NCI-H69 (cell line): ENCODE measurements around the gene CTTNBP2.

Experiments
- DNase-seq: peaks from one replicate; lab custom pipeline; 2025; lab: John Stamatoyannopoulos, UW

CTTNBP2 gene

DNA sequence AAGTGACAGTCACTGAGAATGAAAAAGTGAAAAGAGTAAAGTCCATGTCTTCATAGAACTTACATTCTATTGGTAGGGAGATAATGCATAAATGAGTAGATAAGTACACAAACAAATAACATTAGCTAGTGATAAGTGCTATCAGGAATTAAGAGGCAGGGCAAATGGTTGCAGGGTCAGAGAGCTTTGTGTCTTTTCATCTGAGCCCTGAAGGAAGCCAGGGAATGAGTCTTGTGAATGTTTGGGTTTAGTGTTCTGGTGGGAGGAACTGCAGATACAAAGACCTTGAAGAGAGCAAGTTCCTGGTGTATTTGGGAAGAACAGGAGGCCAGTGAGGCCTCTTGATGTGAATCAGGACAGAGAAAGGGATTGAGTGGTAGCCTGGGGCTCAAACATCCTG is 183.8 kb downstream of the CTTNBP2 start:
- DNase-seq = no peak

GRCh38 chr7:117688126-117688525 is 185.1 kb downstream of the CTTNBP2 start:
- no peak for DNase-seq

GRCh38 chr7:117686311-117686935 is 186.8 kb downstream of the CTTNBP2 start:
- no peak for DNase-seq

DNA sequence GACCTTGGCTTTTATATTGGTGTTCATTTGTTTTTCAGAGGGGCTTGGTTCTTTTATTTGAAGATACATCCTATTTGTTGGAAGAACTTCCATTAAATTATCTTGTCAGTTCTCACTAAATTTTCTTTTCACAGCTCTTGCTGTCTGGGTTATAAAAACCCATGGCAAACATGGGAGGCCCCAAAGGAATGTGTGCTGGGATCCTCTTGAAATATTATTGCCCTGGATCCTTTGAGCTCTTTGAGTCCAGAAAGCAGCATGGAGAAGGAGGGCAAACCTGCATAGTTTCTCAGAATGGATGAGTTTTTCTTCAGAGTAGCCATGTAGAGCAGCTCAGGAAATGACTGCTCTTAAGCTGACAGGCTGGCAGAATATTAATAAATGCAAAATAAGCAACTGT is 187.4 kb downstream of the CTTNBP2 start:
- DNase-seq = no peak

DNA sequence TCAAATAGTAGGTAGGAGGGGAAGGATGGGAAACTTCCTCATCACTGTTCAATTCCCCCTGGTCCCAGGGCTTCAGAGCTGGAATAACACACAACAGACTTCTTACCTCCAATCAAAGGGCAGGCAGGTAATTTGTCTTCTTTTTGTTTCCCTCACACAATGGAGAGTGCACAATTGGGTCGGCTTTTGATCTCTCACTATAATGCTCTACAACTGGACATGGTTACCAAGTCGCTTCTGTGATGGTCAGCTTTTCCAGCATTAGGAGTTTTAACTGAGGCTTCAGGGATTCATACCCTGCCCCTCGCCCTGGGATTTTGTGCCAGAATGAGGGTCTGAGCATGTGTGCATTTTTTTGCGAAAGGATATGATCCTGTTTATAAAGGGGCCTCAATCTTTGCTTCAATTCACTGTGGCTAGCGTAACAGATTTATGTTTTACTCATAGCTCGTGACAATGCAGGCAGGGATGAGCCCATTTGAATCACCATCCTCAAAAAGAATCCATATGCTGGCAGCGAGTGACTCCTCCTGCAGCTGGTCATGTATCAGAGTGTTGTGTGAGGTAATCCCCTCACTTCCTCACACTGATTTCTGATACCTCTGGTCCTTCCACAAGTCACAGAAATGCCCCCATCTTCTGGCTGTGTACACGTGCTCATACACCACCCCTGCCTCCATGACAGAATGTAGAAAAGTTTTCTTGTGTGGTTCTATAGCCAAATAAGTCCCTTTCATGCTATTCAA is 189.6 kb downstream of the CTTNBP2 start:
- DNase-seq = no peak

DNA sequence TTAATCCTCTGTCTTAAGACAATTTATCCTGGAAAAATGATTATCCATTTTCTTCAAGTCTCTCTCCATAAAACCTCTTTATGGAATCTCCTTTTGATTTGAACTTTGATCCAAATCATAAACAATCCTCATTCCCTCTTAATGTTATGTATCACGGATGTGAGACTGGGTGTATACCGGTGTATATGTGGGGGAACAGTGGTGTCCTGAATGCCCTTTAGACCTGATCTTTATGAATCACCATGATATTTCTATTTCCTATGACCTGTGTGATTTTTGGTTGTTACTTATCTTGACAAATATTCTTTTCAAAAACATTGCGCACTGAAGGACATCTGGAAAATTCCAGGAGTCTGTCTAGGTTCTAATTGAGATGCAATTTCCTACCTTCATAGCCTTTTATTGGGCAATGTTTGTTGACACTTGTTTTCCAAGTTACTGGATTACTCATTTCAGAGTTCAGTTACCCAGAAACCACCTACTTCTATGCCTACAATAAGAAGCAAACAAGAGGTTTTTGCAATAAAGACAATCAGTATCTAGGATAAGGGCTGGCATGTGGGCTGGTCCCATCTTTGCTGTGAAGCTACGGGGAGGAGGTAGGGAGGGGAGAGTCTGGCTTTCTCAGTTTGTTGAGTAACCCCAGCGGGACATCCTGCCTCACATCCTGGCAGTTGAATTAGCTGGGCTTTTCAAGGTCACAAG is 190.4 kb downstream of the CTTNBP2 start:
- no peak for DNase-seq

GRCh38 chr7:117679120-117679519 is 194.1 kb downstream of the CTTNBP2 start:
- no peak for DNase-seq

GRCh38 chr7:117675497-117676435 is 197.5 kb downstream of the CTTNBP2 start:
- no peak for DNase-seq

DNA sequence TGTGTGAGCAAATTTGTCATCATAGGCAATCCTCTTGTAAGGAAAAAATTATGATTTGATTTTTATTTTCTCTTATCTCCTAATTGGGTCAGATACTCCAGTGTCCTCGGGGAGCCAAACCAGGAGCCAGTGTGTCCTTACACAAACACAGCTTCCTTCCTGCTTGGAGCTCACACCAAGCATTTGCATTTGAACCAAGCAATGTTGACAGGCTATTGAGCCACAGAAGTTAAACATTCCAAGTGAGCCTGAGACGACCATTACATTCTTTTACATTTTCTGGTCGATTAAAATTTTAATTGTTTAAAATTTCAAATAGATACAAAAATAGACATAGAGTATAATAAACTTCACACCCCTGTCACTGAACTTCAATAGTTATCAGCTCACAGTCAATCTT is 198.6 kb downstream of the CTTNBP2 start:
- no peak for DNase-seq

GRCh38 chr7:117673839-117674238 is 199.4 kb downstream of the CTTNBP2 start:
- DNase-seq = peak; percentile 40

- DNase-seq = no peak
These were observed 199.9 kb downstream of the CTTNBP2 start for GRCh38 chr7:117673367-117673766.

DNA sequence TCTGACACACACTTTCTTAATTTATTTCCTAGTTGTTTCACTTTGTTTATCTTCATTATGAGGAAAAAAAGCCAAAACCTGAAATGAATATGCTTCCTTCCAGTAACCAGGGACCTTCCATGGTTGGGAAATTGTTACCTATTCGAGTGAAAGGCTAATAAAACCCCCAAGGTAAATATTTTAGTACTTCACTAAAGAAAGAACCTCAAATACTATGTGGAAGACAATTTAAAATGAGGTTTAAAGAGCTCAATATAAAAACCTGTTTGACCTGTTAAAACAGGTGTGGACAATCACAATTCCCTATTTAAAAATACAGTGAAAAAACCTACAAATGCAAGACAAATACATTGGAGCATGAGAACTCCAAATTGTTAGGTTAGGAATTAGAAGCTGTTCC is 200.8 kb downstream of the CTTNBP2 start:
- no peak for DNase-seq

GRCh38 chr7:117669818-117670217 is 203.4 kb downstream of the CTTNBP2 start:
- no peak for DNase-seq

DNA sequence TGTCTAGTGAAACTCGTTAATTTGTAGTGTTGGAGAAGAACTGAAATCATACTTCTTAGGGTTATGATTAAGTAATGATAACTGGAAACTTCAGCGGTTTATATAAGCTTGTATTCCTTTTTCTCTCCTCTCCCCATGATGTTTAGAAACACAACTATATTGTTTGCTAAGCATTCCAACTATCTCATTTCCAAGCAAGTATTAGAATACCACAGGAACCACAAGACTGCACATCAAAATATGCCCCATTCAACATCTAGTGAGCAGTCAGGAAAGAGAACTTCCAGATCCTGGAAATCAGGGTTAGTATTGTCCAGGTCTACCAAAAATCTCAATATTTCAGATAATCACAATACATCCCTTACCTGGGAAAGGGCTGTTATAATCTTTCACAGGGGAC is 205.8 kb downstream of the CTTNBP2 start:
- DNase-seq = no peak

DNA sequence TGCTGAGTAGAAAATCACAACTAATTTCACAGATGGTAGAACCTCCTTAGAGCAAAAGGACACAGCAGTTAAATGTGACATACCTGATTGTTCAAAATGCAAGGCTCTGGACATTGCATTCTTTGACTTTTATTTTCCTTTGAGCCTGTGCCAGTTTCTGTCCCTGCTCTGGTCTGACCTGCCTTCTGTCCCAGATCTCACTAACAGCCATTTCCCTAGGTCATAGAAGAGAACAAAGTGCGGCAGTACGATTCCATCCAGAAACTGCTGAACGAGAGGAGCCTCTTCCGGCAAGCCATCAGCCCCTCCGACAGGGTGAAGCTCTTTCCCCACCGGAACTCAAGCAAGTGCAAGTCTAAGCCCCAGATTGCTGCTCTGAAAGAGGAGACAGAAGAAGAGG is 206.6 kb downstream of the CTTNBP2 start:
- no peak for DNase-seq

DNA sequence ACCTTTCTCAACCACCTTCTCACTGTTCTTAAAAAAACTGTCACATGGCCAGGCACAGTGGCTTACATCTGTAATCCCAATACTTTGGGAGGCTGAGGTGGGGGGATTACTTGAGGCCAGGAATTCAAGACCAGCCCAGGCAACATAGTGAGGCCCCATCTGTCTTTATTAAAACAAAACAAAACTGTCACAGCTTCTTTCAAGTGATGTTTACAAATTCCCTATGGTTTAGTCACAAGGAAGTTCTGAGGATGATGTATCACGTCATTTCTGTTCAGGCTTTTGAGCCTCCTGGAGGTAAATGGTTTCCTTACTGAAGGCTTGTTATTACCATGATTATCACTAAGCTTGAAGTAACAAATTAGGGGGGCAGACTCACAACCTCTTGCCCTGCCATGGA is 207.2 kb downstream of the CTTNBP2 start:
- DNase-seq = peak; percentile 15

GRCh38 chr7:117665368-117665767 is 207.9 kb downstream of the CTTNBP2 start:
- DNase-seq = no peak

- DNase-seq = no peak
These were observed 209.2 kb downstream of the CTTNBP2 start for GRCh38 chr7:117664047-117664446.

GRCh38 chr7:117661328-117661727 is 211.9 kb downstream of the CTTNBP2 start:
- DNase-seq = no peak
